ENCODE data around the gene RAPGEF1.

Gene RAPGEF1

DNA sequence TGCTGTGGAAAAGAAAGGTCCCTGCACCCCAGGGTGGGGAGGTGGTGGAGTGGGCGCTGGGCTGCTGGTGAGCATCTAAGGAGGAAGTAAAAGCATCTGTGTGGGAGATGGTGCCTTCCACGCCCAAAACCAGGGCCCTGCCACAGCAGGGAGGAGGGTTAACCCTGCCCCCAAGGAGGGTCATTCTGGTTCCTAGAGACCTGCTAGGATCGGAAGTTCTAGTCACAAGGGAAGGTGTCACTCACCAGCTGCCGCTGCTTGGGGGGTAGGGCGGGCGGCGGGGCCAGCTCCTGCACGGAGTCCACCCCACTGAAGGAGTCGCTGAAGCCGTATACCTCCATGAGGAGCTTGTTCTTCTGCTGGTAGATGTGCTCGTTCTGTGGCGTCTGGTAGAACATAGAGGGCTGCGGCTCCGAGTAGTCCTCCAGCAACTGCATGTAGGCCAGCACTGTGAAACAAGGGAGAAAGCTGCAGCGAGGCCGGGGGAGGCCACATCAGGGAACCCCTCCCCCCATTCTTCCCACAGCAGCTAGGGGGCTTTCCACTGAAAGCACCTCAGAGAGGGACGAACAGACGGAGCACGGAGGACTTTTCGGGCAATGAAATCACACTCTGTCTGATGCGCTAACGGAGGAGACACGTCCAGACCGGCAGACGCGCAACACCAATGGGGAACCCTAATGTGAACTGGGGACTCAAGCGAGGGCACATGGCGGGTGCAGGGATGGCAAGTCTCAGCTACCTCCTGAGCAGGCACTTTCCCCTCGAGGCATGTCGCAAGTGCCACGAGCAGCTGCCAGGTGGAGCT lies 118.1 kb downstream of the RAPGEF1 start:
- no peak for DNase-seq

DNA sequence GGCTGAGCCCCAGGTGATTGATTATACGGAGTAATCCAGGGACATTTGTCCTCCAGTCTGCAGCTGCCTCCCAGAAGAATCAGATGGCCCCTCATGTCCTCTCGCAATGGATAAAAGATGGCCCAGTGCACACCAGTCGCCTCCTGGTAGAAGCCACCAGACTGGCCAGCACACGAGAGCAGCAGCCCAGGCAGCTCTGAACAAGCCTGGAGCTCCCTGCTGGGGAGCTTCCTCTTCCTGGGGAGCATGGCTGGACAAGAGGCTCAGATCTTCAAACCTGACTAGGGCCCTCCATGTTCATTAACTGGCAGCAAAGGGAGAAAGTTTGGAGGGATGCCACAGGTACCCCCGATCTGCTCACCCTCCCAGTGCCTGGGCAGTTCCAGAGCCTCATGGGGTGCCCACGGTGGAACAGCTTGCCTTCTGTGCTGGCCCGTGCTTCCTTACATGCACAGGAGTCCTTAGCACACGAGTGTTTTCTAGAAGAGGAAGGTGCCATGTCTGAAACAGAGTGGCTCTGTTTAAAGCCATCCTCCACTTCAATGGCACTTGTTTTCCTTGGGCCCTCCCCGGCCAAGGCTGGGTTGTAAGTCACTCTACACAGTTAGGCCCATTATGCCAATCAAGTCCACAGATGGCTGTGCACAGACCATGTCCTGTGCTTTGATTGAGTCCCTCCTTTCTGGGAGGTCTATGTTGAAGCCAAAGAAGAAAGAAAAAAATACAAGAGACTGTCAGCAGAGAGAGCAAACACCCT lies 118.9 kb downstream of the RAPGEF1 start:
- no peak for DNase-seq

DNA sequence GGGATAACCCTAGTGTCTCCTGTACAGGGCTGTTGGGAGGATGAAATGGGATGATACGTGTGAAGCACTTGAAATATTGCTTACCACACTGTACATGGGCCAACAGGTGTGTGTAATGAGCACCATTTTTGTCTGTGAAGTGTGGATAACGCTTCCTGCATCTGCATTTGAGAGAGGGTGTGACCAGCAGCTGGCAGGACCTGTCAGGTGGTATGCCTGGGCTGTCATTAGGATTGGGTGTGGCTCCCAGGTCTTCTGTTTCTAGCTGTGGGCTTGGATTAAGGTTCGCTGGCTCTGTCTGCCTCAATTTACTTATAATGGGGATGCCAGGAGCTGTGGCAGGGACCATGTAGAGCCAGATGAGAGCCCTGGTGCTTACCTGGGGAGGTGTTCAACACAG lies 120.2 kb downstream of the RAPGEF1 start:
- DNase-seq, result no peak

DNA sequence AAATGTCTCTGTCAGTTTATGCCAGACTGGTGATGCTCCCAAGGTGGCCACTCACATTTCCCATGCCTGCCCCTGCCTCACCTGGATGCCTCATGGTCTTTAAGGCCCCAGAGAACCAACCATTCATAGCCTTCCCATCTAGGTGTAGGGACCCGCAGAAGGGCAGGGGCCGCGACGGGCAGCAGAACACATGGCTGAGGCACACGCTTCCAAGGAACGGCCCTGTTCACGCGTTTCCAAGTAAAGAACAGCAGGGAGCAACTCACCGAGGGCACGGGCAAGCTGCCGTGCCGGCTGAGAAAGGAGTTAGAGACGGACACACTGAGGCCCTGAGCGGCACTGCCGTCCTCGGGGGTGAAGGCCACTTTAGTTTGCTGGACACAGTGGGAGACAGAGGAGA lies 121.1 kb downstream of the RAPGEF1 start:
- DNase-seq, result no peak

GRCh38 chr9:131618071-131618479 lies 121.8 kb downstream of the RAPGEF1 start:
- peak; percentile 44 for DNase-seq

- DNase-seq, result no peak
Observed at GRCh38 chr9:131617611-131618010, 122.3 kb downstream of the RAPGEF1 start.

GRCh38 chr9:131616983-131617604 lies 122.8 kb downstream of the RAPGEF1 start:
- DNase-seq, result no peak

- DNase-seq, result no peak
Observed at GRCh38 chr9:131614340-131614915, 125.4 kb downstream of the RAPGEF1 start.

GRCh38 chr9:131613921-131614320 lies 126.0 kb downstream of the RAPGEF1 start:
- DNase-seq, result no peak

- no peak for DNase-seq
Observed at GRCh38 chr9:131612851-131613250, 127.0 kb downstream of the RAPGEF1 start.

DNA sequence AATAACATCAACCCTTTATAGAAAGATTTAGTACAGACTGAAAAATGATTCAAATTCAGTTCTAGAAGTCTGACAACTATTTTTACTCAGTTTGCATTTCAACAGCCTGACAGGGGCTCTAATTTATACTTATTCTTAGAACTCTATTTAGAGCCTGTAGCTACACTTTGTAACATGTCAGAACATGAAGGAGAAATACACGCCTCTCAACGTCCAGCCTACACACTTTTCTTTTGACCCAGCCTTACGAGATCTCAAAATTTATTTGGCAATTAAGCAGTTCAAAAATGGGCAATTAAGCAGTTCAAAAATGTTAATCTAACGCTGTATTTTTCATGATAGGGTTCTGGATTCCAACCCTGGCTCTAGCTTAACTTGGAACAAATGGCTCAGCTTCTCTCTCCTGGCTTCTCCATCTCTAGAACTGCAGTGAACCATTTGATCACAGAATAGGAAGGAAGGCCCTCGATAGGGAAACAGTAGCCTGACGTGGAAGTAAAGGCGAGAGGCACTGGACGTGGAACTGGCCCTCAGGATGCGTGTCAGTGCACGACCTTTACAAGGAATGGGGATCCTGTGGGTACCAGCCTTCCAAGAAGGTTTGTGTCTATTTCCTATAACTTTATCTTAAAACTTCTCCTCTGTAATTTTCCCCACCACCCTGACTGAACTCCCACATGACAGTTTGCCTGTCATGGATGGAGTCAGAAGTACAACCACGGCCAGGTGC lies 128.1 kb downstream of the RAPGEF1 start:
- no peak for DNase-seq

GRCh38 chr9:131610231-131610761 lies 129.6 kb downstream of the RAPGEF1 start:
- DNase-seq, result peak; percentile 42

DNA sequence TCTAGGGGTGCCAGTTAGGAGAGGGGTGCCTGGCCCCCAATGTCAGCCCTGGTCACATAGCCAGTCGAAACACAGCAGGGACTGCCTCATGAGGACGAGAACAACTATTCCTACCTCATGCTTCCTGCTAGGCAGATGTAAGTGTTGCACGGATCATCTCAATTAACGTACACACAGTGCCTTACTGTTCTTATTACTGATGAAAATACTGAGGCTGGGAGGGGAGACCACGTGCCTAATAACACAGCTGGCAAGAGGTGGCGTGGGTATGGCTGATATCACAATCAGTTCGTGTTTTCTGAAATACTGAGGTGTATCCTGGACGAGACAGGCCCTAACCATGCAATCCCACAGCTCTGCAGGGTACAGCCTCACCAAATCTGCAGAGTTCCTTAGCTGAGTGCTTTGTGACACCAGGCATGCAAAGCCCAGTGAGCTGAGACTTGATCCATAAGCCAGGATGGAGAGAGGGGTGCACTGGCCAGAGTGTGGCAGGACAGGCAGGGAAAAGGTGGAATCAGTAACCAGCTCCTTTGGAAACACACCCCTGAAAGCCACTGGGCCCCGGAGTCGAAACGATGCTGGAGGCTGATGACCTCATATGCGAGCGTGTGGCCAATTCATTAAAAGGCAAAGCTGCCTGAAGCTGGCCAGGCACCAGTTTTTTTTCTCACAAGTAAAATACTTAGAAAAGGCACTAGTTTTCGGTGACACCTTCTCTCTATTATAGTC lies 130.6 kb downstream of the RAPGEF1 start:
- DNase-seq, result no peak

DNA sequence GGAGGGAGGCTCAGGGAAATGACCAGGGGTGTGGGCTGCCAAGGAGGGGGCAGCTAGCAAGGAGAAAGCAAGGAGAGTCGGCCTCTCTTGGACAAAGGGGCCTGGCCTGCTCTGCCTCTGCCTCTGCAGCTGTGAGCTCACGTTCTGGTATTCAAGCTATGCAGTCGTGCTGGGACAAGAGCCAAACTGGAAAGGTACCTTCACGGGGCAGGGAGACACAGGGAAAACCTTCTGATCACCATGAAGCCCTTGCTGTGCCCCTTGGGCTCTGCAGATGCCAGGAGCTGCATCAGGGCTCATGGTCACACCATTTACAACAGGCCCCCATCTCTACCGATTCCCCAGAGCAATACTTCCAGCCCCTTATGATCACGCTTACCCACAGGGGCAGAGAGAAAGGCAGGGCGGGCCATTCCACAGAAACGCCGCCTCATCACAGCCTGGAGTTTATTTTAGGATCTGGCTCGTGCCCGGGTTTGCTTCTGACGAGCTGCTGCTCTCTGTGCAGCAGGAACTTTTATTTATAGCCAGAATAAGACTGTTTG lies 131.3 kb downstream of the RAPGEF1 start:
- no peak for DNase-seq

DNA sequence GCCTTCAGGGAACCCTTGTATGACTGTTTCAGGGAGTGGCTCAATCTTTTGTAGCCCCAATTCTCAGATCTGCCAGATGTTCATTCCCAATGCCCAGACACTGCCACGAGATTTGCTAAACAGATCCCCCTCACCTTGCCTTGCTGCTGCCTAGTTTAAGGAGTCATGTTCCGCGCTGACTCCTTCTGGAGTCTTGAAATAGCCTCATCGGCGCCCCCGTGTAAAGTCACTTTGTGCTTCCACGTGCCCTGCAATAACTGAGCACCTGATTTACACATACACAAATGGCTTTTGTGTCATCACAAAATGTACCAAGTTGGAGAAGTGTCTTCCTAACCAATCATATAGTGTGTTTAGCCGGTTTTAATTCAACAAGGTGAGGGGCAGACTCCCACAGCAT lies 132.3 kb downstream of the RAPGEF1 start:
- no peak for DNase-seq

GRCh38 chr9:131606896-131607567 lies 132.8 kb downstream of the RAPGEF1 start:
- no peak for DNase-seq

DNA sequence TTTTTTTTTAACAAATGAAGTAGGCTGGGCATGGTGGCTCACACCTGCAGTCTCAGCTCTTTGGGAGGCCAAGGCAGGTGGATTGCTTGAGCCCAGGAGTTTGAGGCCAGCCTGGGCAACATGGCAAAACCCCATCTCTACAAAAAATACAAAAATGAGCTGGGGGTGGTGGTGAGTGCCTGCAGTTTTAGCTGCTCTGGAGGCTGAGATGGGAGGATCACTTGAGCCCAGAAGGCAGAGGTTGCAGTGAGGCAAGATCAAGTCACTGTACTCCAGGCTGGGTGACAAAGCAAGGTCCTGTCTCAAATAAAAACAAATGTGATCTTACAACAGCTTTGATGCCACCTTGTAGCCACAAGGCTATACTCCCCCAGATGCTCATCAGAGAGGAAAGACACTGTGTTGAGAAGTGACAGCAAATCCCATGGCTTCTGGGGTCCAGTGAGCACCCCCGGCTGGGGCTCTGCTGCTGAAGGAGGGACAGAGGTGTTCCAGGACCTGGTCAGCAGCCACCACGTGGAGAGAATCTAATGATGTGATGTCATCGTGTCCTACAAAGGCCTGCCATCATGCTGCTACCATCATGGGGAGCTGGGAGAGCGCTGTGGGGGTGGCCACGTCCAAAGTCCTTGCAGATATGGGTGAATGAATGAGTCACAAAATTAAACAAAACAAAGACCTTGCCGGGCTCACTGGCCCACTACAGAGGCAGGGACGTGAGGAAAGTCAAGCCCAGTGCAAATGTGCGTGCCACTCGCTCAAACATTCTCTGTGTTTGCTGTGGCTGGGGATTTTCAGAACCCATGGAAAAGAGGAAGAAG lies 133.9 kb downstream of the RAPGEF1 start:
- no peak for DNase-seq

DNA sequence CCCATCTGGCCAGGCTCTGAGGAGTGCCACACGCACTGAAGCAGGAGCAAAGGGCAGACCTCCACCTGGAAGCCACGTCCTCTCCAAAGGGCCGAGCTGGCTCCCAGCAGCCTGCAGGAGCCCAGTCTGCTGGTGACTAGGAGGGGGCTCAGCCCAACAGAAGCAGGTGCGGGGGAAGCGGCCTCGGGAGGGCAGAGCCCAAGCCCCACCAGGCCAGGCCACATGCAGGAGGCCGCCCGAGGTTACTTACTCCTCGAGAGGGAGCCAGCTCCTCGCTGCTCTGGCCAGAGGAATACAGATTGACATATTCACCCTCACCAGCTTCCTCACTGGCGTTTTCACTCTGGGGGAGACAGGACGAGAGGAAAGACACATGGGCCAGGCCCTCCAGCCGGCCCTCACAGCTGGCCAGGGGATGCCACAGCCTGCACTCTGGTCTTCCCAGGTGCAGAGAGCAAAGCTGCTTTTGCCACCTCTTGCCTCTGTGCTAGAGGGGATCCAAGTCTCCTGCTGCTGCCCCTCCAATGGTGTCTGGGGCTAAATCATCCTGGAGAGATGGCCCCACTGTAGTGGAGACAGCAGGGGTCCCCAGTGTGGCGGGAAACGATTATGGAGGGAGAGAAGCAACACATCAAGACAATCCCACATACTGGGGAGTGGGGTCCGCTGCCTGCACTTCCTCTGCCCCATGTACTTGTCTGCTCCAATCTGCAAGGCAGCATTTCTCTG lies 136.0 kb downstream of the RAPGEF1 start:
- DNase-seq, result no peak

- no peak for DNase-seq
Observed at GRCh38 chr9:131603199-131603598, 136.7 kb downstream of the RAPGEF1 start.

All from NCI-H82 (cell line).